Keratinocyte (primary cell): ENCODE measurements around the gene LARGE1. TPM values are rescaled to one million over a fixed set of nuclear protein-coding genes. Genes with fewer than 3 reads are reported as not detected.
A peak's percentile ranks its signal among the peaks of the same experiment; 100 is the strongest.

Experiments used
- DNase-seq: peaks from one replicate; pipeline ENCODE4 v3.0.0-alpha.2; 2011; ENCODE audit warnings: low read depth, missing footprints, low spot score
- FAIRE-seq: peaks from 2 replicates; lab custom pipeline; 2011; peaks lifted over from hg19 to GRCh38; lab: Jason Lieb, UNC
- H2AFZ ChIP-seq: 2 replicates; pipeline ENCODE4 v1.6.0; 2012; ENCODE audit warnings: low read length, control low read depth, inconsistent platforms; ENCODE audit not compliant: control insufficient read depth
- H3K27ac ChIP-seq: 2 replicates; pipeline ENCODE4 v1.5.1; 2011; ENCODE audit warnings: low read length; ENCODE audit not compliant: control insufficient read depth, insufficient read depth
- H3K27me3 ChIP-seq: 3 replicates; pipeline ENCODE4 v1.6.0; 2011; ENCODE audit warnings: low read length; ENCODE audit not compliant: control insufficient read depth, insufficient read depth; ENCODE audit errors: extremely low read depth
- H3K36me3 ChIP-seq, 2 experiments: 2 replicates in 1 of 2; 3 replicates in 1 of 2; pipeline ENCODE4 v1.5.1; 2011; ENCODE audit warnings: low read length in 2 of 2, mild to moderate bottlenecking in 1 of 2; ENCODE audit not compliant: control insufficient read depth in 2 of 2, insufficient read depth in 2 of 2; ENCODE audit errors: extremely low read depth in 1 of 2
- H3K4me1 ChIP-seq: 3 replicates; pipeline ENCODE4 v1.5.1; 2011; ENCODE audit warnings: low read length; ENCODE audit not compliant: control insufficient read depth, insufficient read depth; ENCODE audit errors: extremely low read depth
- H3K4me2 ChIP-seq: 3 replicates; pipeline ENCODE4 v1.6.0; 2011; ENCODE audit warnings: low read depth, low read length; ENCODE audit not compliant: control insufficient read depth, insufficient read depth; ENCODE audit errors: extremely low read depth
- H3K4me3 ChIP-seq, 3 experiments: fragments of 200-600 bp in 1 of 3; sonication (generic) in 1 of 3; 2 replicates in 2 of 3; 3 replicates in 1 of 3; pipeline ENCODE4 v1.5.1; 2011 to 2016; ENCODE audit warnings: low read length in 3 of 3, mild to moderate bottlenecking in 3 of 3, control low read depth in 2 of 3, inconsistent platforms in 1 of 3, low read depth in 1 of 3, mixed read lengths in 1 of 3, mixed run types in 1 of 3, moderate library complexity in 1 of 3; ENCODE audit not compliant: control insufficient read depth in 2 of 3, insufficient read depth in 2 of 3; ENCODE audit errors: extremely low read depth in 1 of 3
- H3K79me2 ChIP-seq: 2 replicates; pipeline ENCODE4 v1.6.0; 2012; ENCODE audit warnings: low read length; ENCODE audit not compliant: control insufficient read depth, insufficient read depth
- H3K9ac ChIP-seq: 3 replicates; pipeline ENCODE4 v1.6.0; 2011; ENCODE audit warnings: low read length; ENCODE audit not compliant: control insufficient read depth, insufficient read depth; ENCODE audit errors: extremely low read depth
- H3K9me1 ChIP-seq: 3 replicates; pipeline ENCODE4 v1.6.0; 2011; ENCODE audit warnings: low read length; ENCODE audit not compliant: control insufficient read depth, insufficient read depth; ENCODE audit errors: extremely low read depth
- H3K9me3 ChIP-seq: 2 replicates; pipeline ENCODE4 v1.5.1; 2012; ENCODE audit warnings: low read depth, low read length; ENCODE audit not compliant: control insufficient read depth
- H4K20me1 ChIP-seq: 3 replicates; pipeline ENCODE4 v1.6.0; 2011; ENCODE audit warnings: low read length; ENCODE audit not compliant: control insufficient read depth, insufficient read depth; ENCODE audit errors: extremely low read depth
- CTCF ChIP-seq, 3 experiments: IDR thresholded peaks in 1 of 3; conservative IDR thresholded peaks in 1 of 3; optimal IDR thresholded peaks in 1 of 3; 2 replicates in 2 of 3; 3 replicates in 1 of 3; pipeline versions ENCODE3 to v1.5.1; 2011; ENCODE audit warnings: low read length in 3 of 3, mild to moderate bottlenecking in 3 of 3, moderate library complexity in 2 of 3, control low read depth in 1 of 3, inconsistent platforms in 1 of 3; ENCODE audit not compliant: insufficient read depth in 2 of 3; ENCODE audit errors: extremely low read depth in 1 of 3
- EZH2 ChIP-seq: IDR thresholded peaks from one replicate; pipeline ENCODE4 v1.6.1; 2012; ENCODE audit warnings: inconsistent platforms, mild to moderate bottlenecking, low read length, moderate library complexity
- dilution Hi-C: fragments of 300-500 bp; cut with MboI; formaldehyde crosslinking; loops from one replicate; pipeline ENCODE4 v1.7.0; 2020; ENCODE audit warnings: low sequenced_read_pairs; ENCODE audit not compliant: extremely low pct_ligation_motif_present
- polyA plus RNA-seq, 5 experiments: library from polyadenylated mRNA; depleted of rRNA in 3 of 5; stranded (reverse) in 3 of 5; stranded (forward) in 1 of 5; unstranded in 1 of 5; fragments of >200 nt; gene quantifications; 1 replicate in 1 of 5; 2 replicates in 3 of 5; 3 replicates in 1 of 5; pipeline versions ENCODE4 v1.2.1 to v1.2.3, GENCODE V29; 2011 to 2012; ENCODE audit warnings: missing spikeins in 2 of 5, low read depth in 1 of 5, low replicate concordance in 1 of 5

Gene LARGE1
- polyA plus RNA-seq, 1 donor (not counting 4 experiments of a cell fraction or from before 2014, with no cell fraction given) = 4.5 TPM

DNA sequence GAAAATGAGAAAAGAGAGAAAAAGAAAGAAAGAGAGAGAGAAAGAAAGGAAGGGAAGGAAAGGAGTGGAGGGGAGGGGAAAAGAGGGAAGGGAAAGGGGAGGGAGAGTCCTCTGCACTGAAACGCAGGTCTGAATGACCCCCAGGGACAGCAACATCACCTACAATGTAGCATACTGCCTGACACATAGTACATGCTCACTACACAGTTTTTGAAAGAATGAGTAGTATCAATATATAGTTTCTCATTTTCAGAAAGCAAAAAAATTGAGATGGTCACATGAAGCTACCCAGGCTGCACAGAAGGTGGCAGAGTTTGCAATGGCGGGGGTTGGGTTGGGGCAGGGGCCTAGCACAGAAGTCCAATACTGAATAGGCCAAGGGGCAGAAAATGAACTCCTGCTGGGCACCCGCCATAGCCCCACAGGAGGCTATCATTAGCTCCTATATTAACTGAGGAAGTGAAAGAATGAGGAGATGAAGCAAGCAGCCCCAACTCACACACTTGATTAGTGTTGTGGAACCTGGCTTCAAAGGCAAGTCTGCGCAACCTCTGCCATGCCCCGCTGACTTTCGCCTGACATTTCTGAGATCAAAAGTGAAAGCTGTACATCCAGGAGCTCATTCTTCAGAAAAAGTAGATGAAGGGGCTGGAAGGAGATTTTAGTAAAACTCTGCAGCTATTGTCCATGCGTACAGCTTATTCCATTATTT lies 620.9 kb downstream of the LARGE1 start:
- no peak overlapping the region for H2AFZ ChIP-seq
- dilution Hi-C loops = no loop called here

DNA sequence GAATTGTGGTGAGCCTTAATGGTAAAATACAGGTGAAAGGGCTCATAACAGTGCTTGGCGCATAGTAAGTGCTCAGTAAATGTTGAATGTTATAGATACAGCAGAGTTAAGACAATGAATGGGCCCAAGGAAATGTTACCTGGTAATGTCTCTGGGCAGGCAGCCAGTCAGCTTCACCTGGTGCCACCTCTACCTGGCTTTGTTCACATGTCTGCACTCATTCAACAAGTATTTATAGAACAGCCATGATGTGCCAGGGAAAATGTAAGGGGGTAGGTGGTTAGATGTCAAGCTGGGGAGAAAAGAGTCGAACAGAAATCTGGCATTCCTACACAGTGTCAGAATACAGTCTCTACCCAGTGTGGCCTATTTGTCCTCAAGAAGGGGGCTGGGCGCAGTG lies 623.3 kb downstream of the LARGE1 start:
- DNase-seq (no peak), FAIRE-seq (peak; percentile 5)
- Histone ChIP-seq H3K79me2 (no peaks in the 10 kb centered on the region), H3K9me1 (no peaks in the 10 kb centered on the region), H4K20me1 (no peaks in the 10 kb centered on the region), H3K36me3 (peaks cover 0 to 2% of the 10 kb centered on the region in 2 experiments), H3K9me3 (no peaks in the 10 kb centered on the region), H2AFZ (no peak overlapping the region), H3K9ac (no peak overlapping the region), H3K27me3 (no peaks in the 10 kb centered on the region), H3K4me1 (no peaks in the 10 kb centered on the region), H3K27ac (no peak overlapping the region), H3K4me2 (no peak overlapping the region), H3K4me3 (no peak overlapping the region)
- dilution Hi-C loops = no loop called here
- TF ChIP-seq EZH2 (no peak), CTCF (optimal IDR thresholded peaks at IDR 0.05 in 1 of 3, IDR thresholded peaks at IDR 0.05 in 1 of 3, conservative IDR thresholded peaks at IDR 0.05 in 1 of 3; ENCODE audit: extremely low read depth in 1 of 3, insufficient read depth in 2 of 3, low read length in 3 of 3) (no peak)

More for the DNA sequence above, 620.9 kb downstream of the LARGE1 start:
- FAIRE-seq = no peak
- H3K36me3 ChIP-seq = peaks cover 0 to 2% of the 10 kb centered on the region in 2 experiments
- TF ChIP-seq CTCF (optimal IDR thresholded peaks at IDR 0.05 in 1 of 3, IDR thresholded peaks at IDR 0.05 in 1 of 3, conservative IDR thresholded peaks at IDR 0.05 in 1 of 3; ENCODE audit: extremely low read depth in 1 of 3, insufficient read depth in 2 of 3, low read length in 3 of 3) (no peak), EZH2 (no peak)
- no peak overlapping the region for H3K27ac ChIP-seq
- H3K27me3 ChIP-seq = no peaks in the 10 kb centered on the region
- no peak overlapping the region for H3K9ac ChIP-seq
- H3K4me3 ChIP-seq = no peak overlapping the region
- no peaks in the 10 kb centered on the region for H3K9me3 ChIP-seq
- H3K4me2 ChIP-seq = no peak overlapping the region
- H4K20me1 ChIP-seq = no peaks in the 10 kb centered on the region
- no peaks in the 10 kb centered on the region for H3K79me2 ChIP-seq
- H3K4me1 ChIP-seq = no peaks in the 10 kb centered on the region
- DNase-seq = no peak
- H3K9me1 ChIP-seq = no peaks in the 10 kb centered on the region
